GM23338 (cell line): ENCODE measurements around the gene TMEM132D. TPM values are rescaled to one million over a fixed set of nuclear protein-coding genes. Genes with fewer than 3 reads are reported as not detected.
A peak's percentile ranks its signal among the peaks of the same experiment; 100 is the strongest.

ENCODE experiments used
- ATAC-seq: fragments of 200-7000 bp; cut with Tn5 transposase; 3 replicates; pipeline ENCODE4 v1.9.1; 2020
- DNase-seq: peaks from one replicate; pipeline ENCODE4 v3.0.0-alpha.2; 2015; ENCODE audit warnings: low spot score
- H2AFZ ChIP-seq: fragments of 200-600 bp; sonication (generic); 2 replicates; pipeline ENCODE4 v1.8.0; 2016; ENCODE audit warnings: antibody characterized with exemption, mild to moderate bottlenecking, moderate library complexity
- H3F3A ChIP-seq: fragments of 200-600 bp; sonication (generic); replicated peaks from 2 replicates; pipeline ENCODE4 v1.8.0; 2017; ENCODE audit warnings: antibody characterized with exemption, mixed run types, low read depth
- H3K27ac ChIP-seq: fragments of 200-600 bp; sonication (generic); 2 replicates; pipeline ENCODE4 v1.6.1; 2016; ENCODE audit warnings: low read depth
- H3K27me3 ChIP-seq: fragments of 200-600 bp; sonication (generic); 2 replicates; pipeline ENCODE4 v1.8.0; 2016; ENCODE audit warnings: mild to moderate bottlenecking, mixed run types, moderate library complexity; ENCODE audit not compliant: insufficient read depth
- H3K36me3 ChIP-seq: fragments of 200-600 bp; sonication (generic); 2 replicates; pipeline ENCODE4 v1.8.0; 2016; ENCODE audit warnings: mild to moderate bottlenecking; ENCODE audit not compliant: insufficient read depth
- H3K4me1 ChIP-seq: fragments of 200-600 bp; sonication (generic); 2 replicates; pipeline ENCODE4 v1.8.0; 2016; ENCODE audit warnings: mild to moderate bottlenecking, moderate library complexity; ENCODE audit not compliant: insufficient read depth
- H3K4me2 ChIP-seq: fragments of 200-600 bp; sonication (generic); 2 replicates; pipeline ENCODE4 v1.7.1; 2017; ENCODE audit warnings: mixed run types
- H3K4me3 ChIP-seq: fragments of 200-600 bp; sonication (generic); 2 replicates; pipeline ENCODE4 v1.6.1; 2016; ENCODE audit warnings: mixed run types
- H3K79me2 ChIP-seq: fragments of 200-600 bp; sonication (generic); replicated peaks from 2 replicates; pipeline ENCODE4 v1.8.0; 2017; ENCODE audit warnings: mild to moderate bottlenecking; ENCODE audit not compliant: insufficient read depth
- H3K9me2 ChIP-seq: fragments of 200-600 bp; sonication (generic); 2 replicates; pipeline ENCODE4 v1.8.0; 2017; ENCODE audit not compliant: insufficient read depth
- H4K20me1 ChIP-seq: fragments of 200-600 bp; sonication (generic); replicated peaks from 2 replicates; pipeline ENCODE4 v1.8.0; 2017; ENCODE audit warnings: mild to moderate bottlenecking; ENCODE audit not compliant: insufficient read depth
- H3K27ac Mint-ChIP-seq: 2 replicates; pipeline ENCODE4 v1.8.0; 2020; ENCODE audit warnings: inconsistent platforms, mild to moderate bottlenecking, moderate library complexity, mixed read lengths
- H3K27me3 Mint-ChIP-seq: 3 replicates; pipeline ENCODE4 v1.8.0; 2022; ENCODE audit warnings: low read depth, mild to moderate bottlenecking, moderate library complexity, mixed read lengths, inconsistent platforms; ENCODE audit not compliant: insufficient read depth, poor library complexity
- H3K36me3 Mint-ChIP-seq: 3 replicates; pipeline ENCODE4 v1.8.0; 2021; ENCODE audit warnings: low read depth, mild to moderate bottlenecking, inconsistent platforms, moderate library complexity, mixed read lengths
- H3K4me1 Mint-ChIP-seq: 3 replicates; pipeline ENCODE4 v1.8.0; 2020; ENCODE audit warnings: mild to moderate bottlenecking, inconsistent platforms, mixed read lengths
- H3K4me3 Mint-ChIP-seq: 3 replicates; pipeline ENCODE4 v1.8.0; 2021; ENCODE audit warnings: moderate library complexity, mild to moderate bottlenecking, inconsistent platforms, mixed read lengths
- H3K9me3 Mint-ChIP-seq: 3 replicates; pipeline ENCODE4 v1.8.0; 2020; ENCODE audit warnings: moderate library complexity, mild to moderate bottlenecking, inconsistent platforms, mixed read lengths
- EZH2phosphoT487 ChIP-seq: fragments of 200-600 bp; sonication (generic); IDR thresholded peaks from one replicate; pipeline ENCODE4 v1.8.1; 2018; ENCODE audit warnings: antibody characterized with exemption; ENCODE audit not compliant: unreplicated experiment
- JUNB ChIP-seq: IDR thresholded peaks from one replicate; pipeline ENCODE4 v1.6.1; 2016; ENCODE audit warnings: antibody characterized with exemption; ENCODE audit not compliant: unreplicated experiment
- NANOG ChIP-seq: IDR thresholded peaks from 2 replicates; pipeline ENCODE4 v1.6.1; 2016; ENCODE audit warnings: antibody characterized with exemption, borderline replicate concordance
- ZNF114 ChIP-seq: fragments of 250-450 bp; sonication (Bioruptor Pico); IDR thresholded peaks from 2 replicates; pipeline ENCODE4 v1.5.0; 2020; ENCODE audit warnings: mild to moderate bottlenecking, moderate library complexity
- ZNF331 ChIP-seq: fragments of 250-450 bp; sonication (Bioruptor Pico); IDR thresholded peaks from 2 replicates; pipeline ENCODE4 v1.5.0; 2020; ENCODE audit warnings: low read depth, mild to moderate bottlenecking, moderate library complexity
- polyA plus RNA-seq: library from polyadenylated mRNA; unstranded; fragments of >200 nt; fragmentation: Nextera tagmentation; extraction: Ambion mirVana; gene quantifications from 2 replicates; pipeline ENCODE4 v1.2.1, GENCODE V29; 2016
- total RNA-seq: library from RNA; depleted of rRNA; stranded (reverse); fragments of >200 nt; shearing (Covaris generic); gene quantifications from 2 replicates; pipeline ENCODE4 v1.2.3, GENCODE V29; 2014
- TF ChIP-seq, protein P1 (sequence below), 2 experiments: fragments of 200-600 bp in 1 of 2; sonication (generic) in 1 of 2; conservative IDR thresholded peaks; 2 replicates each; pipeline versions ENCODE4 v1.5.1 to v1.6.1; 2016 to 2017; ENCODE audit warnings: antibody characterized with exemption in 2 of 2, low read depth in 2 of 2, mild to moderate bottlenecking in 2 of 2, moderate library complexity in 1 of 2
- TF ChIP-seq, protein P2 (sequence below): IDR thresholded peaks from 2 replicates; pipeline ENCODE4 v1.6.1; 2016; ENCODE audit warnings: antibody characterized with exemption

The TMEM132D gene
- total and polyA plus RNA-seq, 2 experiments from 2014 or later: 0.44 to 5.3 TPM

DNA sequence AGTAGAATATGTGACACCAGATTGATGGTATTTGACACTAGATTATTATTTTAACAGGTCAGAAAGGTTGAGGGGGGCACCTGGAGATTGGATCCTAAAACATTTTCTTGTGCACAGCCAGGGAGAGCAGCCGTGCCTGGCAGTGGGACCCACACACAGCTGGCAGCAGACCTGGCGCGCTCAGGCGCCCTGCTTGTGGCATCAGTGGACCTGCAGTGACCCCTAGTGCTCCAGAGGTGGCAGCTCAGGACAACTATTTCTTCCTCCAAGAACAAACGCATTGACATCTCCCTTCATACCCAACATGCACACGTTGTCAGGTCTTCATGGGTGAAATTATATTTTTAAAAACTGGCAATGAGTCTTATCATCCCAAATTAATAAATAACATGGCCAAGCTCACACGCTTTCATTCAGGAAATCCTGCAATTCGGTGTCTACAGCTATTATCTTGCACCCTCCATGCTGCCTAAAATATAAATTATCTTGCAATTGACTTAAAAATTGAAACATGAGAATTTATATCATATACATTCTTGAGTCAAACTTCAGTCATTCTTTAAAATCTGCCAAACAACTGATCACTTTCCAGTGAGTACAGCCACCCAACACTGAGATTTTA, 7.7 kb upstream of the TMEM132D start (continued):
- TF ChIP-seq, protein P1, sequence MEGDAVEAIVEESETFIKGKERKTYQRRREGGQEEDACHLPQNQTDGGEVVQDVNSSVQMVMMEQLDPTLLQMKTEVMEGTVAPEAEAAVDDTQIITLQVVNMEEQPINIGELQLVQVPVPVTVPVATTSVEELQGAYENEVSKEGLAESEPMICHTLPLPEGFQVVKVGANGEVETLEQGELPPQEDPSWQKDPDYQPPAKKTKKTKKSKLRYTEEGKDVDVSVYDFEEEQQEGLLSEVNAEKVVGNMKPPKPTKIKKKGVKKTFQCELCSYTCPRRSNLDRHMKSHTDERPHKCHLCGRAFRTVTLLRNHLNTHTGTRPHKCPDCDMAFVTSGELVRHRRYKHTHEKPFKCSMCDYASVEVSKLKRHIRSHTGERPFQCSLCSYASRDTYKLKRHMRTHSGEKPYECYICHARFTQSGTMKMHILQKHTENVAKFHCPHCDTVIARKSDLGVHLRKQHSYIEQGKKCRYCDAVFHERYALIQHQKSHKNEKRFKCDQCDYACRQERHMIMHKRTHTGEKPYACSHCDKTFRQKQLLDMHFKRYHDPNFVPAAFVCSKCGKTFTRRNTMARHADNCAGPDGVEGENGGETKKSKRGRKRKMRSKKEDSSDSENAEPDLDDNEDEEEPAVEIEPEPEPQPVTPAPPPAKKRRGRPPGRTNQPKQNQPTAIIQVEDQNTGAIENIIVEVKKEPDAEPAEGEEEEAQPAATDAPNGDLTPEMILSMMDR (conservative IDR thresholded peaks at IDR 0.05; ENCODE audit: low read depth in 2 of 2): peak; percentile 68 to 88
- no peak for TF ChIP-seq ZNF331 (CRISPR knock-in tag)

DNA sequence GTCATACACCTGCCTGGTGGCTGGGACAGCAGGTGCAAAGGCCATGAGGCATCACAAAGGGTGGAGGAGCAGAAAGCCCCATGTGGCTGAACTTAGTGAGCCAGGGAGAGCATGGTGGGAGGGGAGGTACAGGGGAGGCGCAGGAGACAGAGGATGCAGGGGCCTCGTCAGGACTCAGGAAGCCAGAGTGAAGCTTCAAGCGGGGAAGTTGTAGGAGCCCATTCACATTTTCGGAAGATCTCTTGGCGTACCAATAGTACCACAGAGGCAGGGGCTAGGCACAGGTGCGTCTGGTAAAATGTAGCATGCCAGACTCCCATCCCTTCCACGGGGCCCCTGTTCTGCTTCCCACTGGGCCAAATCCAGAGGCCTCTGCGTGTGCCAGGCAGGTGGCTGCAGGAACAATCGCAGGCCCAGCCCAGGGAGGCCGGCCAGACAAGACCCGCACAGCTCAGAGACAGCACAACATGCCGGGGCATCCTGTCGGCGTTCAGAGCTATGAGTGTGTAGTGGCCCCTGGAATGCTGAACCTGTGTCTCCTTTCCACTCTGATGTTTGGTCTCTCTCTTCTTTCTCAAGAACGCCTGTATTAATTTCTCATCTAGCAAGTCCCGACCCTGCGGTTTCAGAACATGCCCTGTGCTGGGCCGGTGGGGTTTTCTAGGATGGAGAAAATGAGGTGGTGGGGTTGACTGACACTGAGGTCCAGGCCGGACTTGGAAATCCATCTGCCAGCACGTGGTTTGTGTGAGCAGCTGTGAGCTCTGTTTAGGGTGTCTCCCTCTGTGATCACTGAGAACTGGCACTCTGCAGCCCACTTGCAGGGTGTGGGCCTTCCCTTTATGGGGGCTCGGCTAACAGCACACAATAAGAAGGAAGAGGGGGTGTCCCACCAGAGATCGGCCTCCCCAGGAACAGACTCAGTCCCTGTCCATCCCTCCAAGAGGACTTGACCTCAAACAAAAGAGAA, 5.5 kb upstream of the TMEM132D start:
- H3K4me3 ChIP-seq: no peak overlapping the region
- H3K9me3 Mint-ChIP-seq: peaks cover 98% of the 10 kb centered on the region
- DNase-seq: no peak

More for the DNA sequence above, 5.5 kb upstream of the TMEM132D start:
- Histone ChIP-seq H3K36me3 (no peaks in the 10 kb centered on the region), H3F3A (no peaks in the 10 kb centered on the region), H3K4me2 (no peak overlapping the region), H3K27ac (no peak overlapping the region), H4K20me1 (no peaks in the 10 kb centered on the region), H2AFZ (no peak overlapping the region), H3K27me3 (peaks cover 34% of the 10 kb centered on the region), H3K9me2 (no peaks in the 10 kb centered on the region), H3K79me2 (no peaks in the 10 kb centered on the region), H3K4me1 (no peaks in the 10 kb centered on the region)
- Mint-ChIP-seq H3K4me3 (no peak overlapping the region), H3K4me1 (no peaks in the 10 kb centered on the region), H3K27ac (no peak overlapping the region), H3K27me3 (peaks cover 3% of the 10 kb centered on the region), H3K36me3 (peaks cover 64% of the 10 kb centered on the region)
- TF ChIP-seq ZNF114 (CRISPR knock-in tag): no peak
- no peak for TF ChIP-seq EZH2phosphoT487
- no peak for TF ChIP-seq NANOG
- TF ChIP-seq, protein P2, sequence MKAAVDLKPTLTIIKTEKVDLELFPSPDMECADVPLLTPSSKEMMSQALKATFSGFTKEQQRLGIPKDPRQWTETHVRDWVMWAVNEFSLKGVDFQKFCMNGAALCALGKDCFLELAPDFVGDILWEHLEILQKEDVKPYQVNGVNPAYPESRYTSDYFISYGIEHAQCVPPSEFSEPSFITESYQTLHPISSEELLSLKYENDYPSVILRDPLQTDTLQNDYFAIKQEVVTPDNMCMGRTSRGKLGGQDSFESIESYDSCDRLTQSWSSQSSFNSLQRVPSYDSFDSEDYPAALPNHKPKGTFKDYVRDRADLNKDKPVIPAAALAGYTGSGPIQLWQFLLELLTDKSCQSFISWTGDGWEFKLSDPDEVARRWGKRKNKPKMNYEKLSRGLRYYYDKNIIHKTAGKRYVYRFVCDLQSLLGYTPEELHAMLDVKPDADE: no peak
- TF ChIP-seq, protein P1 (conservative IDR thresholded peaks at IDR 0.05; ENCODE audit: low read depth in 2 of 2): no peak
- no peak for TF ChIP-seq JUNB
- ATAC-seq: no peak
